ENCODE data around the gene CCM2L. TPM values are rescaled to one million over a fixed set of nuclear protein-coding genes. Genes with fewer than 3 reads are reported as not detected.

CCM2L gene
- total and polyA plus RNA-seq, 2 donors (not counting 3 experiments of a cell fraction or from before 2014, with no cell fraction given), result 10.8 to 13.4 TPM

- Histone ChIP-seq H3K36me3 (ENCODE audit: control insufficient read depth in 2 of 2, extremely low read depth in 1 of 2, insufficient read depth in 2 of 2, low read length in 2 of 2) (no peaks in the 10 kb centered on the region), H3K4me2 (ENCODE audit: insufficient read depth, low read length) (no peak overlapping the region), H3K9me1 (replicated peaks; ENCODE audit: control insufficient read depth, extremely low read depth, insufficient read depth, low read length) (no peaks in the 10 kb centered on the region), H3K4me3 (replicated peaks in 1 of 3; ENCODE audit: insufficient read depth in 1 of 3, low read depth in 1 of 3, low read length in 3 of 3) (no peak overlapping the region), H3K9me3 (replicated peaks; ENCODE audit: control insufficient read depth, insufficient read depth, low read length) (no peaks in the 10 kb centered on the region), H4K20me1 (replicated peaks; ENCODE audit: control insufficient read depth, extremely low read depth, insufficient read depth, low read length) (no peaks in the 10 kb centered on the region), H3K27me3 (ENCODE audit: control insufficient read depth in 2 of 2, insufficient read depth in 2 of 2, low read length in 2 of 2) (peaks cover 3 to 4% of the 10 kb centered on the region in 2 experiments), H2AFZ (ENCODE audit: low read depth, low read length) (no peak overlapping the region), H3K4me1 (ENCODE audit: control insufficient read depth, extremely low read depth, insufficient read depth, low read length) (peaks cover 6% of the 10 kb centered on the region), H3K79me2 (ENCODE audit: control insufficient read depth, insufficient read depth, low read length) (no peaks in the 10 kb centered on the region), H3K9ac (replicated peaks; ENCODE audit: extremely low read depth, insufficient read depth, low read length) (no peak overlapping the region), H3K27ac (ENCODE audit: insufficient read depth, low read depth, low read length) (no peak overlapping the region)
- no TSS peak for BruUV-seq (replicated peaks)
- ChIA-PET CTCF (no interaction called here), POLR2A (no interaction called here)
- intact Hi-C loops (cut with micrococcal nuclease) (no loop called here), dilution Hi-C loops (cut with MboI; ENCODE audit: extremely low pct_ligation_motif_present, low sequenced_read_pairs) (no loop called here)
- DNase-seq (ENCODE audit: low read depth, low spot score) (no peak), FAIRE-seq (no peak)
- TF ChIP-seq MAX (IDR thresholded peaks at IDR 0.05; ENCODE audit: insufficient read depth, insufficient read length), result no peak
- no peak for TF ChIP-seq FOS (IDR thresholded peaks at IDR 0.05; ENCODE audit: borderline replicate concordance, insufficient read depth, low read length)
- no peak for TF ChIP-seq GATA2 (IDR thresholded peaks at IDR 0.05; ENCODE audit: insufficient read depth, insufficient read length, low read depth, low read length)
- no peak for TF ChIP-seq POLR2A (IDR thresholded peaks at IDR 0.05; ENCODE audit: low read depth, low read length)
- no peak for TF ChIP-seq MYC (IDR thresholded peaks at IDR 0.05; ENCODE audit: low read depth, low read length)
- no peak for TF ChIP-seq CTCF (IDR thresholded peaks at IDR 0.05; ENCODE audit: extremely low read depth in 1 of 2, insufficient read depth in 1 of 2, low read depth in 1 of 2, low read length in 2 of 2)
- TF ChIP-seq POLR2AphosphoS5 (IDR thresholded peaks at IDR 0.05; ENCODE audit: insufficient read depth, low read depth, low read length), result no peak
- TF ChIP-seq JUN (IDR thresholded peaks at IDR 0.05; ENCODE audit: borderline replicate concordance, insufficient read depth, insufficient read length, low read depth), result no peak
- TF ChIP-seq EZH2 (IDR thresholded peaks at IDR 0.05; ENCODE audit: borderline replicate concordance, low read depth, low read length, severe bottlenecking), result no peak
Measured at GRCh38 chr20:32078322-32078721, 68.1 kb downstream of the CCM2L start.

Measured in endothelial cell of umbilical vein (primary cell).